ENCODE measurements around the gene GBGT1. TPM values are rescaled to one million over a fixed set of nuclear protein-coding genes. Genes with fewer than 3 reads are reported as not detected.

The GBGT1 gene
- total and polyA plus RNA-seq, 2 experiments from 2014 or later, result 3.7 to 22.4 TPM

- Histone ChIP-seq H3K4me3 (no peak overlapping the region), H3K4me1 (ENCODE audit: insufficient read depth) (no peaks in the 10 kb centered on the region), H3K4me2 (no peak overlapping the region), H3K36me3 (ENCODE audit: insufficient read depth) (no peaks in the 10 kb centered on the region), H4K20me1 (replicated peaks; ENCODE audit: insufficient read depth) (no peaks in the 10 kb centered on the region; the same call in 1 of the 2 replicates), H3K27me3 (ENCODE audit: insufficient read depth) (0 out of 2 replicates have a peak, but pooled peaks cover 3% of the 10 kb centered on the region), H3K79me2 (replicated peaks; ENCODE audit: insufficient read depth) (no peaks in the 10 kb centered on the region), H3K27ac (ENCODE audit: low read depth) (no peak overlapping the region), H2AFZ (no peak overlapping the region), H3K9me2 (ENCODE audit: insufficient read depth) (no peaks in the 10 kb centered on the region), H3F3A (replicated peaks; ENCODE audit: low read depth) (no peaks in the 10 kb centered on the region)
- no peak overlapping the region for H3K4me3 Mint-ChIP-seq
- peaks cover 5% of the 10 kb centered on the region; the same call in 2 of the 3 replicates for H3K36me3 Mint-ChIP-seq (ENCODE audit: low read depth)
- ATAC-seq (no peak), DNase-seq (ENCODE audit: low spot score) (no peak)
- peaks cover 13% of the 10 kb centered on the region for H3K27me3 Mint-ChIP-seq (ENCODE audit: insufficient read depth, low read depth, poor library complexity)
- H3K9me3 Mint-ChIP-seq, result no peaks in the 10 kb centered on the region
- H3K27ac Mint-ChIP-seq, result no peak overlapping the region
- no peak for TF ChIP-seq EZH2 (IDR thresholded peaks at IDR 0.05; ENCODE audit: low read depth, unreplicated experiment)
- no peak for TF ChIP-seq CREB1 (CRISPR knock-in tag; IDR thresholded peaks at IDR 0.05; ENCODE audit: low read depth)
- TF ChIP-seq ZNF114 (CRISPR knock-in tag; IDR thresholded peaks at IDR 0.05), result no peak
- no peak for TF ChIP-seq CTCF (conservative IDR thresholded peaks at IDR 0.05; ENCODE audit: low read depth in 2 of 2)
- no peak for TF ChIP-seq REST (IDR thresholded peaks at IDR 0.05; ENCODE audit: unreplicated experiment)
- peaks cover 4% of the 10 kb centered on the region for H3K4me1 Mint-ChIP-seq
These were observed 51.1 kb downstream of the GBGT1 start for GRCh38 chr9:133112663-133113026.

- Histone ChIP-seq H2AFZ (no peak overlapping the region), H3K27ac (ENCODE audit: low read depth) (no peak overlapping the region), H3K4me1 (ENCODE audit: insufficient read depth) (no peaks in the 10 kb centered on the region), H3F3A (replicated peaks; ENCODE audit: low read depth) (no peaks in the 10 kb centered on the region), H3K36me3 (ENCODE audit: insufficient read depth) (no peaks in the 10 kb centered on the region), H3K79me2 (replicated peaks; ENCODE audit: insufficient read depth) (no peaks in the 10 kb centered on the region), H3K4me2 (no peak overlapping the region), H3K27me3 (ENCODE audit: insufficient read depth) (0 out of 2 replicates have a peak, but pooled peaks cover 1% of the 10 kb centered on the region), H4K20me1 (replicated peaks; ENCODE audit: insufficient read depth) (no peaks in the 10 kb centered on the region; the same call in 1 of the 2 replicates), H3K4me3 (no peak overlapping the region), H3K9me2 (ENCODE audit: insufficient read depth) (no peaks in the 10 kb centered on the region)
- Mint-ChIP-seq H3K36me3 (ENCODE audit: low read depth) (peaks cover 6% of the 10 kb centered on the region; the same call in 2 of the 3 replicates), H3K9me3 (no peaks in the 10 kb centered on the region), H3K4me1 (peaks cover 4% of the 10 kb centered on the region), H3K27ac (no peak overlapping the region), H3K27me3 (ENCODE audit: insufficient read depth, low read depth, poor library complexity) (peaks cover 9% of the 10 kb centered on the region), H3K4me3 (no peak overlapping the region)
- no peak for DNase-seq (ENCODE audit: low spot score)
- no peak for ATAC-seq
- TF ChIP-seq EZH2phosphoT487 (IDR thresholded peaks at IDR 0.05; ENCODE audit: unreplicated experiment) (no peak), CTCF (conservative IDR thresholded peaks at IDR 0.05; ENCODE audit: low read depth in 2 of 2) (no peak)
These were observed 51.7 kb downstream of the GBGT1 start for GRCh38 chr9:133111808-133112662.

Data from GM23338 (cell line).